GM21825 (cell line): ENCODE results near the gene JMJD1C.
A peak's percentile ranks its signal among the peaks of the same experiment; 100 is the strongest.

Experiments
- ATAC-seq: cut with Tn5 transposase; IDR thresholded peaks from one replicate; pipeline ENCODE4 v1.9.1; 2021; ENCODE audit warnings: mild to moderate bottlenecking, moderate library complexity; ENCODE audit not compliant: unreplicated experiment

Gene JMJD1C

GRCh38 chr10:63140077-63140476, 325.7 kb downstream of the JMJD1C start:
- no peak for ATAC-seq

- ATAC-seq = no peak
Measured at GRCh38 chr10:63137306-63137705, 328.5 kb downstream of the JMJD1C start.

GRCh38 chr10:63133821-63134557, 331.8 kb downstream of the JMJD1C start:
- ATAC-seq = no peak

GRCh38 chr10:63133056-63133820, 332.5 kb downstream of the JMJD1C start, which contains the start of gene NRBF2:
NRBF2 (plus strand) TSS chr10:63133328; CDS start chr10:63133471, 143 bp downstream.
- ATAC-seq = peak; percentile 98

- ATAC-seq = no peak
Measured at GRCh38 chr10:63132651-63133055, 333.1 kb downstream of the JMJD1C start.

GRCh38 chr10:63129888-63130287, 335.9 kb downstream of the JMJD1C start:
- no peak for ATAC-seq

GRCh38 chr10:63128443-63128842, 337.3 kb downstream of the JMJD1C start:
- no peak for ATAC-seq

- no peak for ATAC-seq
Measured at GRCh38 chr10:63125459-63125858, 340.3 kb downstream of the JMJD1C start.

- ATAC-seq = no peak
Measured at GRCh38 chr10:63123727-63124362, 341.9 kb downstream of the JMJD1C start.

GRCh38 chr10:63120554-63120953, 345.2 kb downstream of the JMJD1C start:
- no peak for ATAC-seq

GRCh38 chr10:63119041-63119440, 346.7 kb downstream of the JMJD1C start:
- ATAC-seq = no peak
